ENCODE results near the gene WSCD2.

Gene WSCD2

DNA sequence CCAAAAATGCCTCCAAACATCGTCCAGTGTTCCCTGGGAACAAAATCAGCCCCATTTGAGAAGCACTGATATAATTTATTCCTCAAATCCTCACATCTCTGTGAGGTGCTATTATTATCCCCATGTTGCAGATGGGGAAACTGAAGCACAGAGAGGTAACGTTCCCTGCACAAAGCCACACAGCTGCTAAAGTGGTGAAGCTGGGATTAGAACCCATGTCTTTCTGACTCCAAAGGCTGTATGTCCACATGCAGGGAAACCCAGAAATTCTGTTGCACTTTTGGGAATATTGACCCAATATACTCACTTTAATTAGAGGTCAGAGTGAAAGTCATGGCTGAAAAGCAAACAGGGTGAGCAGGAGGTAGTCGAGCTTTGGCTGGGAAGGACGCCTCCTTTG lies 19.1 kb upstream of the WSCD2 start:
- no peak for DNase-seq

DNA sequence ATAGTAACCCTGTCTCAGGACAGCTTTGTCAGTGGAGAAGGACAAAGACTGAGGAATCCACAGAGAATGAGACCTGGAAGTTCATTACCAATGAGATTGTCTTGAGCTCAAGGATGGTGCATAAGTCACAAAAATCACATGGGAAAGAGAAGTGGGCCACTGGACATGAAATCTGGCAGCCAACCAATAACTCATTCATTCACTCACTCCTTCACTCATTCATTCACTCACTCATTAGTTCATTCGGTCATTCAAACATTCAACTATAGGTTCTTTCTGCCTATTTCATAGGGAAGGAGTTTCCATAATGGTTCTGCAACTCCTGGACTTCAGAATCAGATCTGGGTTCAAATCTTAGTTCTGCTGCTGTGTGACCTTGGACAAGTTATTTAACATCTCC lies 18.2 kb upstream of the WSCD2 start:
- DNase-seq = no peak

DNA sequence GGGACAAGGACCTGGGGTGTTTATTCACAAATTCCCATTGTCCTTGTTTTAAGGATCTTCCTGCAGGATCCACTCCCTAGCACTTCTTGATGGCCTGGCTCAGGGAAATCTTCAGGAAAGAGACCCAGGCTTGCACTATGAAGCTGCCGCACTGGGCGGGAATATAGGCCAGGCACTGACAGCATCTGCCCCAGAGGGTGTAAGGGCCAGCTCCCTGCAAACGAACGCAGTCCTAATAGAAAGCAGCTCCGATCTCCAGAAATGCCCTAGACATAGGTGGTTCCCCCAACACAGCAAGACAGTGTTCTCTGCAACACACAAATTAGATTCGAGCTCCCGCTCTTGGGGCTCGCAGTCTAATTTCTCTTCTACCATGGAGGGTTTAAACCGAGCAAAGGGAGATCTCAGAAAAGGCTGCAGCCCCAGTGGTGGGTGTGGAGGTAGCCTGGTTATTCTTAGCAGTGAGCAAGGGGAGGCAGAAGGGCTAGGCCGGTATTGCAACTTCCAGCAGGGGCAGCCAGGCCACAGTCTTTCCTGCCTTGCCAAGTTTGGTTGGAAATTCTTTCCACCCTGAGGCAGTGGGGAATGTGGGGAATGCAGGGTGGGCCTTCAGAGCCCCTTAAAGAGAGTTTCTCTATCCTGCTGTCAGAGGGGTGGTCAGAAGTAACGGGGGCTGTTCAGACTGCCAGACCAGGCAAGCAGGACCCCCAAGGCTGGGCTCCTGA lies 16.1 kb upstream of the WSCD2 start:
- no peak for DNase-seq

DNA sequence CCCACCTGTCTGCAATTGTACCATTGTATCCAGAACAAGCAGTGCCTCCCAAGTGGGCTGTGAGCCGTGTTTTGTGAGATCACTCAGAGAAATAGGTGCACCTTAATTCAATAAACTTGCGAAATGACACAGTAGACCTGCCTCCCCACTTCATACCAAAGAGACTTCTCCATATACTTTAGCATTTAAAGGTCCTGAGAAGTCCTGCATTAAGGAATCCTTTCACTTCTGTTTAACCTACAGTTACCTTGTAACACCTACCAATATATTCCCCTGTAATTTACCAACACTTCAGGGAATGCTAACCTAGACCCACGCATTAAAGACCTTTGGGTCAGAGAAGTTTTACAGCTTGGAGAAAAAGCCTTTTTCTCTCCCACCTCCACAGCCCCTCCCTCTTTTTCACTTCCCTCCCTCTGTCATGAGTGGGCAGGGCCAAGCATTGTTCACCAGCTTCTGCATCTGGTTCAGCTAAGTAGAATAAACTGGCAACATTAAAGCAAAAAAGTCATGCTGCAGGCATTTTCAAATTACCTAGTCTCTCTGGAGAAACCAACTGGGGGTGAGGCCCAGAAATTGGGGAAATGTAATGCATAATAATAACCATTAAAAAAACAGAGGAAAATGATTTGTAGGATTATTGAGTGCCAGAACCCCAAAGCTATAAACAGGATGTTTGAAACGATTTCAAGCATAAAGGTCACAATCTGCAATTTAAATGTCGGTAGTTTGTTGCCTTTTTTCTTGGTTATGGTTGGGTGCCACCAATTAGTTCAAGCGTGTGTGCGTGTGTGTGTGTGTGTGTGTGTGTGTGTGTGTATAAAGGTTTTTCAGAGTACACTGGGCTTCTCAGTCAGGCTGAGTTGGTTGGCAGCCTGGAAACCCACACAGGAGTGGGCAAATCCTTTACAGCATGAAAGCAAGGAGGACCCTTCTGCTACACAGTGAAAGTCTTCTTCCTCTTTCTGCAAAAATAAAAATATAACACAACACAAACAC lies 13.7 kb upstream of the WSCD2 start:
- no peak for DNase-seq

DNA sequence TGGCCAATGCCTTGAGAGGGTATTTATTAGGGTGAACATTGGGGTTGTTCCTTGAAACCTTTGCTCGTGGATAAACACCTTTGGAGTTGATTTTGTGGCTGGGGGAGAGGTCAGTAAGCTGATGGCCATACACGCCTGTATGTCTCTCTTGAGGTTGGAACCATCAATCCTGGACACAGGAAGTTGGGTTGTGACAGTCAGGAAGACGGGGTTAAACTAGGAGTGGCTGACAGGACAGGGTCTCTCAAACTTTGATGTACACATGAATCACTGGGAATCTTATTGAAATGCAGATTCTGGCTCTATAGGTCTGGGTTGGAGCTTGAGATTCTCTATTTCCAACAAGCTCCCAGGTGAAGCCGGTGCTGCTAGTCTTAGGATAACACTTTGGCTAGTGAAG lies 12.8 kb upstream of the WSCD2 start:
- no peak for DNase-seq

DNA sequence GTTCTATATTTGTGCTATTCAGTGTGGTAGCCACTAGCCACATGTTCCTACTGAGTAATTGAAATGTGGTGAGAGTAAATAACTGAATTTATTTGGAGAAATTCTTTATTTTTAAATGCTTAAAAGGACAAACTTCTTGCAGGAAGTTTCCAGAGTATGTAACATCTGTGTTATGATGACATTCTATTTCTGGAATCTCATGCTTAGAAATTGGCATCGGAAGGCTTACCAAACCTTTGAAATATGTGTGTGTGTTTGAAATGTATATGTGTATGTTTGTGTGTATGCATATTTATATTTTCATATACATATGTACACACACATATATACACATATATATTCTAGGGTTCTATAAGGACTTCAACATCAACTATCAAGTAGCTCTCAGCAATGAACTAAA lies 12.4 kb upstream of the WSCD2 start:
- DNase-seq = no peak

DNA sequence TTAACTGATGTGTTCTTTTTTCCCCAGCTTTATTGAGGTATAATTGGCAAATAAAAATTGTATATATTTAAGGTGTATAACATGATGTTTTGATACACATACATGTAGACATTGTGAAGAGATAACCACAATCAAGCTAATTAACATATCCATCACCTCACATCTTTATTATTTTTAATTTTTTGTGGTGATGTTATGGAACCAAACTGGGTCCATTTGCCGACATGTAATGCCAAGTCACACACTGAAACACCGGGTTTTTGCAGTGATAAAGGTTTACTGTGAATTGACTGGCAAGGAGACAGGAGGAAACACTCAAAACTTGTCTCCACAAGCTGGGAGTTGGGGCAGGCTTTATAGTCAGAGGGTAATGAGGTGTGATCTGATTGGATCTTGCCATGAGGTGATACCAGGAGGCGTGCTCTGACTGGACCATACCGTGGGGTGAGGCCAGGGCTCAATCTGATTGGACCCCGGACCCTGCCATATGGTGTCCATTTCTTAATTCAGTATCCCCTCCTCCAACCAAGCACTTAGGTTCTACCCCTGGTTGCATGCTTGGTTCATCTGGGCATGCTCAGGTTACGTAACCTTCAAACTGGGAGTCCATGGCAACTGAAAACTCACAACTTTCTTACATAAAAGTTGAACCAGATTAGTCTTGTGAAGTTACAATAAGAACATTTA lies 11.8 kb upstream of the WSCD2 start:
- no peak for DNase-seq

DNA sequence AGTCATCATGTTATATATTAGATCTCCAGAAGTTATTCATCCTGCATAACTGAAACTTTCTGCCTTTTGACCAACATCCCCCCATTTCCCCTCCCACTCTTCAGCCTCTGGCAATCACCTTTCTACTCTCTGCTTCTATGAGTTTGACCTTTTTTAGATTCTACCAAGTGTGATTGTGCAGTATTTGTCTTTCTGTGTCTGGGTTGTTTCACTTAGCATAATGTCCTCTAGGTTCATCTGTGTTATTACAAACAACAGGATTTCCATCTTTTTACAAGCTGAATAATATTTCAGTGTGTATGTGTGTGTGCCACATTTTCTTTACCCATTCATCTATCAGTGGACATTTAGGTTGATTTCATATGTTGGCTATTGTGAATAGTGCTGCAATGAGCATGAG lies 11.2 kb upstream of the WSCD2 start:
- DNase-seq = no peak

DNA sequence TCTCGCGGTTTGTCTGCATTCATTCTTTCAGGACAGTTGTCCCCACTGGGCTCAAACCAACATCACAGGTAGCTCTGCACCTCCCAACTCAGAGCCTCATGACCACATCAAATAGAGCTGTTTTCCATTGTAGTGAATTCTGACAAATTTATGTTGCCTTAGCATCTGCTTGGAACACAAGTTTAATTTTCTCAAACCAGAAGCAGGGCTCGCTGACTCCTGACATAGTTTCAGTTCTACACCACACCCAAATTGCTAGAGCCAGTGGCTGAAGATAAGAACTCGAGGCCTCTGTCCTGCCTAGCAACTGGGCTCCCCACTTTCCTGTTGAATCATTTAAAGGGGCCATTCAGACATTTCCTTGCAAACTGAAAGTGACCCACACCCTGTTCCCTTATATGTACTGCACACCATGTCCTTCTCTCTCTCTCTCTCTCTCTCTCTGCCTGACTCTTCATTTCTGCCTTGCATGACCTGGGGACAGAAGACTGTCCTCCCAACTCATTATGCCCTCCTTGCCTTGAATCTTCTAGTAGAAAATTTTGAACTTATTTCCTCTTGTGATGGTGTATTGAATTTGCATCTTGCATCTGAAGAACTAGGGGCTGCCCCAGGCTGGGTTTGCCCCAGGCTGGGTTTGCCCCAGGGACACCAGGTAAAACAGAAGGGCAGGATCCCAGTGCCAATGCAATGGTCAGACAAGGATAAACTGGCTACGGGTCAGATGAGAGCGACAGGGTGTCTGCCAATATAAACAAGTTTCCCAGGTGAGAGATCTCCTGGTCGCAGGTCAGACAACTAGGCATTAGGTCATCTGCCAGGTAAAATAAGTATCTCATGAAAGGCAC lies 9.7 kb upstream of the WSCD2 start:
- DNase-seq = no peak

DNA sequence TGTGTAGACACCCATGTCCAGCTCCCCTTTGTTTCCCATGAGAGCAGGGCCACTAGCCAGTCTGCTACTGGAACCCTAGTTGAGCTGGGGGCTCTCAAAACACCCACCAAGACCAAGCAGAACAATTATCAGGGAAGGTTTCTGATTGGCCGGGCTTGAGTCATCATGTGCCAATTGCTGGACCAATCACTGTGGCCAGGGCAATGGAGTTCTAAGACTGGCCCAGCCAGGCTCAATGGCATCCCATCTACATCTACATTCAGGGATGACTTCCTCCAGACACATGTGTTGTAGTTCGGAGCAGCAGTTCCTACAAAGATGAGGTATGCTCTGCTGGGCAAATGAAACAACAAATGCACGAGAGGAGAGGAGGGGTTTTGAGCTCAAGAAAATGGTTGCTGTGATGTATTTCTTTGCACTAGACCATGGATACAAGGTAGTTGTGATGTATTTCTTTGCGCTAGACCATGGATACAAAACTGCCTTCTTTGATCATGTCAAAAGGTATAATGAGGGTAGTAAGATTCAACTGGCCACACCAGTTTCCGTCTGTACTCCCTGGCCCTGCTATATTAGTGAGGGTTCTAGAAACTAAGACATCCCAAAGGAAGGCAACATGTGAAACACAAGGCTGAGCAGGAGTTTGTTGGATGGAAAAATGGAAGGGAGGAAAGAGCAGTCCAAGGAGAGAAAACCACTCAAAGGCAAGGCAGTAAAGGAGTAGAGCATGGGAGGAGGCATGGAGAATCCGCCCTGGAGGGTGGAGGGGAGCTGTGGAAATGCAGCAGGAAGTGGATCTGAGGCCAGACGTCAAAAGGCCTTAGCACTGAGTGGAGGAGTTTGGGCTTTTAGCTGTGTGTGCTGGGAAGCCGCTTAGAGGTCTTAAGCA lies 8.9 kb upstream of the WSCD2 start:
- DNase-seq = no peak

DNA sequence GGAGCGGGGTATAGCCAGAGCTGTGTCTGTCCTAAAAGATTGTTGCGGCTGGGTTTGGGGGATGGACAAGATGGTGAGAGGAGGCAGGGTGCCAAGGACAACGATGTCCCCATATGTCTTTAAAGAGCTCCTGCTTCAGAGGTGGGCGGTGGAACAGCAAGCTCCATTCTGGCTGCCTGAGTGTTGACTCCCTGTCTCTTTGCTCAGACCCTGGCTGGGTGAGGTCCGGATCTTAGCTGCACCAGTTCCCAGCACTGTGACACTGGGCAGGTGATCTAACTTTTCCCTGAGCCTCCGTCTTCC lies 8.3 kb upstream of the WSCD2 start:
- no peak for DNase-seq

DNA sequence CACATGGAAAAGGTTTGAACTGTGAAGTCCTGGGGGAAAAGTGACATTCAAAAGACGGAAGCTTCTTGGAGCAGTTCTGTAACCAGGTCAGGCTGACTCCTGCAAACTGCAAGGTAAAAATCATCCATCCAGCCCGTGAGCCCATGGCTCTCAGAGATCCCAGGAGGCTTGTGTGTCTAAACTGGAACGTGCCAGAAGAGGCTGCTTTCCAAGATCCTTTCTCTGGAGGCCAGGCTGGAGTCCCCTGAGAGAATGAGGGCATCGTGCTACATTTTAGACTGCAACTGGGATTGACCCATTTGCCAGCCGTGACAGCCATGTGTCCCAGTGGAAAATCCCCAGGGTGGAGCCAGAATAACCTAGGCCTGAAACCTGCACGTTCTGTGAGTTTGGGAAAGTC lies 7.8 kb upstream of the WSCD2 start:
- no peak for DNase-seq

DNA sequence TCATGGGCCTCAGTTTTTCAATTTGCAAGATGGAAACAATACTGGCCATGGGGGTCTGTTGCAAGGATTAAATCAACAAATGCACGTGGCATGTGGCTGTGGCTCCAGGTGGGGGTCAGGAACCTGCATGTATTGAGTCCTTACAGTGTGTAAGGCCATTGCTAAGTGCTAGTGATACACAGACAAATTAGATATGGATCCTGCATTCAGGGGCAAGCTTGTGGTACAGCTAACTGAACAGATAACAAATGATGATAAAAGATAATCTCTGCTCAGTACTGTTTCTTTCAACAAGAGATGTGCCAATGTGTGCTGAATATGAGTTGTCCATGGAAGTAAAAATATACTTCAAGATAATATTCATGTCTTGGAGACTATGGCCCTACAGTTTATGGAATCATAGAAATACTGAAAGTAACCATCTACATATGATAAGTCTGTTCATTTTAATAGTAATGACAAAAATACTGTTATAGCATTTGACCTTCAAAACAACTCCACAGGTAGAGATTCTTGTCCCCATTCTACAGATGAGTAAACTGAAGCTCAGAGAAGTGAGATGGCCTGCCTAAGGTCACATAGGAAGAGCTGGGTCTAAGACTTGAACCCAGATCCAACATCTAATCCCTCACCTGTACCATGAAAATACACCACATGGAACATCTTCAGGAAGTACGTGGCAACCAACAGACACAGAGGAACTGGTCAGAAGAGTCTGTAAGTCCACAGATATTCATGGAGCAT lies 7.2 kb upstream of the WSCD2 start:
- no peak for DNase-seq

DNA sequence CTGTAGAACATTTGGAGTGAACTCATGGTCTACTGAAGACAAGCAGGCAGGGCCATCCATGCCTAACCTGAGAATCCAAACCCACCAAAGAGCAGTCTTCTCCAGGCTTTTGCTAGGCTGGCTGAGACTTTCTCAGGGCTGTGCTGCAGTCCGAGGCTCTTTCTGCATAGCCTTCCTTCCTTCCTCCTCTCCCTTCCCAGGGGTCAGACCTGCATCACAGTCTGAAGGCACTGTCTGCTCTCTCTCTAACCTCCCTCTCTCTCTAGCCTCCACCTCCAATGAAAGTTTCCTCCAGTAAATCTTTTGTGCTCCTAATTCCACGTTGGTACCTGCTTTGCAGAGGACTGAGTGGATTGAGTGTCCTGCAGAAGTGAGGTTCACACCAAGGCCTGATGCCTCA lies 6.4 kb upstream of the WSCD2 start:
- DNase-seq = no peak

DNA sequence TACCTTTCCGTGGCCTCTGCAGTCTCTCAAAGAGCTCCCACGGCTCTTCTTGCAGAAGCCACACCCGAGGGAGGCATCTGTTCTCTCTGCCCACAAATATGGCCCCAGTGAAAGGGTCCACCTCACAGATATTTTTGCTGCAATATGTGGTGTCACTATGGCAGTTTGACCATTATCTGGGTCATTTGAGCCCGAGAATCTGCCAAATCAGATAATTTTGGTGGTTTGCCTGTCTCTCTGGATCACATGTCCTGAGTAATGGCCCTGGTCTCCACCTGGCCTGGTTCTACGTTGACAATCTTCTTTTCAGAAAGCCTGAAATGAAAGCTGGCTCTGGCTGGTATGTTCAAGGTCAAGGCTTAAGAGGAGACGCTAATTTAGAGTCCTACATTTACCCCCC lies 5.7 kb upstream of the WSCD2 start:
- no peak for DNase-seq

DNA sequence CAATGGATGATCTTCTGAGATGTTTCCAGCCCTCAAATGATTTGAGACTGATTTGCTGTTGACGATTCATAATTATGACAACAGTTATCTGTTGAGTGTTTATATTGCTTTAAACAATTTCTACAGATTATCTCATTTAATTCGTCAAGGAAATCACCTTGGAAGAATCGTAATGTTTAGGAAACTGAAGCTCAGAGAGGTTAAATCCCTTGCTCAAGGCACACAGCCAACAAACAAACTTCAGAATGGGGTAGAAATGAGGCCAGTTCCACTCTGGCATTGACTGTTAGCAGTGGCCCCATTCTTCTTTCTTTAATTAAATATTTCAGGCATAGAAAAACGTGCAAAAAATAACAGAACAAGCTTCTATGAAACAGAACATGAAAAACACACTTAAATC lies 4.0 kb upstream of the WSCD2 start:
- no peak for DNase-seq

DNA sequence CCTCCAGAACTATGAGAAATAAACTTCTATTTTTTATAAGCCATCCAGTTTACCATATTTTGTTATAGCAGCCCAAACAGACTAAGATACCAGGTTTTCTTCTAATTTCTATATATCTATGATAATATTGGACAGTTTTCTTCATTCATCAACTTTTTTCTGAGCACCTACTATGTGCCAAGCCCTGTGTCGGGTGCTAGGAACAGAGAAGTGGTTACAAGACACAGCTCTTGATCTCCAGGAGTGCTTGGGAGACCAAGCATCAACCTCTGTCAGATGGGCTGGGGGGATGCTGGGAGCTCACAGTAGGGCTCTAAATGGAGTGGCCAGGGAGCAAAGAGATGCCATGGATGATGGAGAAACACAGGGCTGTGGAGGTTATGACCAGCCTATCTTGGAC lies 2.9 kb upstream of the WSCD2 start:
- no peak for DNase-seq

DNA sequence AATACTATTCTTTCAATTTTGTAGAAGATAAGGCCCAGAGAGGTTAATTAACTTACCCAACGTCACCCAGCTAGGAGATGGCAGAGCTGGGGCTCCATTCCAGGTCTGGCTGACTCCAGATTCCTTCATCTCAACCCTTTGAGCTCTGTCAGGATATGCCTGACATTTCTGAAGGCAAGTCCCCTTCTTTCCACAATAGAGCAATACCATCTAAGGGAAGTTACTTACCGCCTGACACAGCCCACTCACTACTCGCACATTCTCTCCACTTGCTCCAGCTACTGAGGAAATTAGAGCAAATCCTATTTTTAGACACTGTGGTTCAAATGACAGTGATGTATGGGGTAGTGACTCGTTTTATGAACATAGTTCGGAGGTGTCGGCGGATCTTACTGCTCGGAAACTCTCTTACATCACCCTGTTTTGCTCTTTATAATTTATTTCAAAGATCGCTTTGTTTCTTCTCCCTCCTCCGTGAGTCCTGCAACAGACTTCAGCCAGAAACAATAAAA lies 2.0 kb upstream of the WSCD2 start:
- DNase-seq = no peak

DNA sequence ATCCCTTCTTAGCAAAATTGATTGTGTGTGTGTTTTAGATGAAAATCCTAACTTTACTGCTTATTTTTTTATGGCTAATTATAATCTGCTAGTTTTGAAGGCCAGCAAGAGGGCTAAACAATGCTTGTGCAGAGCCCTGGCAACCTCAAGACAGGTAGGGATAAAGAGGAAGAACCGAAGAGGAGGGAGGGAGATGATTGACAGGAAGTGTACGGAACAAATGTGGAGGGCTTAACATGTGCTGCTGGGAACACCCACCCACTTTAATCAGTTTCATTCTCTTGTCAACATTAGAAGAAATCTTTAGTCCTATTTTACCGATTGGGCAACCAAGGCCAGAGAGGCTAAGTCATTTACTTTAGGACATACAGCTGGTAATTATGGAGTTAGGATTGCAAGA lies 1.4 kb upstream of the WSCD2 start:
- no peak for DNase-seq

DNA sequence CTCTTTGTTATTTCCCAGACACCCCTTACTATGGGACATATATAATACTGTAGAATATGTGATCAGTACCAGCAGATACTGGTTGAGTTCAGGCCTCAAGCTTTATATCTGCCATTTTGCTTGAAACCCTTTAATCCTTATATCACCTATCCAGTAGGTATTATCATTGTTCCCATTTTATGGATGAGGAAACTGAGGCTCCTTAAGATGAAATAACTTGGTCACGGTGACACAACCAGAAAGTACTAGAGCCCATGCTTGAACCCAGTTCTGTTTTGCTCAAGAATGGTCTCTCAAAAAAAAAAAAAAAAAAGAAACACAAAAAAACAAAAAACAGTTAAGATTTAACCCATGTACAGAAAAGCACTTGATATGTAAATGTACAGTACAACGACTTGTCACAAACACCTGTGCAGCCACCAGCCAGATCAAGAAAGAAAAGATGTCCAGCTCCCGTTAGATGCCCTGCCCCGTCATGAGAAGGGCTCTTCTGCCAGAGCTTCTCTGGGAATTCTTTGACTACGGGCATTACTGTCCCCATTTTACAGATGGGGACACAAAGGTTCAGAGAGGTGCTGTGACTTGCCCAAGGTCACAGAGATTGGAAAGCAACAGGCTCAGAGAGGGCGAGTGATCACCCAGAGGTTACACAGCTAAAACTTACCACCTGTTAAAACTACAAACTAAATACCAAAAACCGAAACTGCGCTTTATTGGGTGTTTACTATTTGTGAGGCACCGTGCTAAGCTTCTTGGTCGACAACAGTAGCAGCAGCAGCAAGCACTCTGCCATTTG lies 669 bp upstream of the WSCD2 start:
- no peak for DNase-seq

Data from activated CD4-positive, CD25-positive, alpha-beta regulatory T cell treated with anti-CD3 and anti-CD28 coated beads, Interleukin-2, amount 50 U/mL, for 72 hours (primary cell).